GM23338 (cell line): ENCODE data around the gene ZNF358. TPM values are rescaled to one million over a fixed set of nuclear protein-coding genes. Genes with fewer than 3 reads are reported as not detected.

ENCODE experiments used
- ATAC-seq: fragments of 200-7000 bp; cut with Tn5 transposase; 3 replicates; pipeline ENCODE4 v1.9.1; 2020
- DNase-seq: peaks from one replicate; pipeline ENCODE4 v3.0.0-alpha.2; 2015; ENCODE audit warnings: low spot score
- H2AFZ ChIP-seq: fragments of 200-600 bp; sonication (generic); 2 replicates; pipeline ENCODE4 v1.8.0; 2016; ENCODE audit warnings: antibody characterized with exemption, mild to moderate bottlenecking, moderate library complexity
- H3F3A ChIP-seq: fragments of 200-600 bp; sonication (generic); replicated peaks from 2 replicates; pipeline ENCODE4 v1.8.0; 2017; ENCODE audit warnings: antibody characterized with exemption, mixed run types, low read depth
- H3K27ac ChIP-seq: fragments of 200-600 bp; sonication (generic); 2 replicates; pipeline ENCODE4 v1.6.1; 2016; ENCODE audit warnings: low read depth
- H3K27me3 ChIP-seq: fragments of 200-600 bp; sonication (generic); 2 replicates; pipeline ENCODE4 v1.8.0; 2016; ENCODE audit warnings: mild to moderate bottlenecking, mixed run types, moderate library complexity; ENCODE audit not compliant: insufficient read depth
- H3K36me3 ChIP-seq: fragments of 200-600 bp; sonication (generic); 2 replicates; pipeline ENCODE4 v1.8.0; 2016; ENCODE audit warnings: mild to moderate bottlenecking; ENCODE audit not compliant: insufficient read depth
- H3K4me1 ChIP-seq: fragments of 200-600 bp; sonication (generic); 2 replicates; pipeline ENCODE4 v1.8.0; 2016; ENCODE audit warnings: mild to moderate bottlenecking, moderate library complexity; ENCODE audit not compliant: insufficient read depth
- H3K4me2 ChIP-seq: fragments of 200-600 bp; sonication (generic); 2 replicates; pipeline ENCODE4 v1.7.1; 2017; ENCODE audit warnings: mixed run types
- H3K4me3 ChIP-seq: fragments of 200-600 bp; sonication (generic); 2 replicates; pipeline ENCODE4 v1.6.1; 2016; ENCODE audit warnings: mixed run types
- H3K79me2 ChIP-seq: fragments of 200-600 bp; sonication (generic); replicated peaks from 2 replicates; pipeline ENCODE4 v1.8.0; 2017; ENCODE audit warnings: mild to moderate bottlenecking; ENCODE audit not compliant: insufficient read depth
- H3K9me2 ChIP-seq: fragments of 200-600 bp; sonication (generic); 2 replicates; pipeline ENCODE4 v1.8.0; 2017; ENCODE audit not compliant: insufficient read depth
- H4K20me1 ChIP-seq: fragments of 200-600 bp; sonication (generic); replicated peaks from 2 replicates; pipeline ENCODE4 v1.8.0; 2017; ENCODE audit warnings: mild to moderate bottlenecking; ENCODE audit not compliant: insufficient read depth
- H3K27ac Mint-ChIP-seq: 2 replicates; pipeline ENCODE4 v1.8.0; 2020; ENCODE audit warnings: inconsistent platforms, mild to moderate bottlenecking, moderate library complexity, mixed read lengths
- H3K27me3 Mint-ChIP-seq: 3 replicates; pipeline ENCODE4 v1.8.0; 2022; ENCODE audit warnings: low read depth, mild to moderate bottlenecking, moderate library complexity, mixed read lengths, inconsistent platforms; ENCODE audit not compliant: insufficient read depth, poor library complexity
- H3K36me3 Mint-ChIP-seq: 3 replicates; pipeline ENCODE4 v1.8.0; 2021; ENCODE audit warnings: low read depth, mild to moderate bottlenecking, inconsistent platforms, moderate library complexity, mixed read lengths
- H3K4me1 Mint-ChIP-seq: 3 replicates; pipeline ENCODE4 v1.8.0; 2020; ENCODE audit warnings: mild to moderate bottlenecking, inconsistent platforms, mixed read lengths
- H3K4me3 Mint-ChIP-seq: 3 replicates; pipeline ENCODE4 v1.8.0; 2021; ENCODE audit warnings: moderate library complexity, mild to moderate bottlenecking, inconsistent platforms, mixed read lengths
- H3K9me3 Mint-ChIP-seq: 3 replicates; pipeline ENCODE4 v1.8.0; 2020; ENCODE audit warnings: moderate library complexity, mild to moderate bottlenecking, inconsistent platforms, mixed read lengths
- CREB1 ChIP-seq: fragments of 250-450 bp; sonication (Bioruptor Pico); IDR thresholded peaks from 2 replicates; pipeline ENCODE4 v1.5.0; 2020; ENCODE audit warnings: low read depth, mild to moderate bottlenecking, moderate library complexity
- EZH2 ChIP-seq: fragments of 200-600 bp; sonication (generic); IDR thresholded peaks from one replicate; pipeline ENCODE4 v1.8.0; 2017; ENCODE audit warnings: antibody characterized with exemption, mild to moderate bottlenecking, low read depth; ENCODE audit not compliant: unreplicated experiment
- EZH2phosphoT487 ChIP-seq: fragments of 200-600 bp; sonication (generic); IDR thresholded peaks from one replicate; pipeline ENCODE4 v1.8.1; 2018; ENCODE audit warnings: antibody characterized with exemption; ENCODE audit not compliant: unreplicated experiment
- JUNB ChIP-seq: IDR thresholded peaks from one replicate; pipeline ENCODE4 v1.6.1; 2016; ENCODE audit warnings: antibody characterized with exemption; ENCODE audit not compliant: unreplicated experiment
- POLR2AphosphoS5 ChIP-seq: IDR thresholded peaks from 2 replicates; pipeline ENCODE4 v1.6.1; 2016; ENCODE audit warnings: antibody characterized with exemption, low read depth
- STAT1 ChIP-seq: IDR thresholded peaks from one replicate; pipeline ENCODE4 v1.6.1; 2016; ENCODE audit warnings: antibody characterized with exemption; ENCODE audit not compliant: unreplicated experiment
- ZNF114 ChIP-seq: fragments of 250-450 bp; sonication (Bioruptor Pico); IDR thresholded peaks from 2 replicates; pipeline ENCODE4 v1.5.0; 2020; ENCODE audit warnings: mild to moderate bottlenecking, moderate library complexity
- ZNF331 ChIP-seq: fragments of 250-450 bp; sonication (Bioruptor Pico); IDR thresholded peaks from 2 replicates; pipeline ENCODE4 v1.5.0; 2020; ENCODE audit warnings: low read depth, mild to moderate bottlenecking, moderate library complexity
- ZNF462 ChIP-seq: fragments of 250-450 bp; sonication (Bioruptor Pico); IDR thresholded peaks from 2 replicates; pipeline ENCODE4 v1.5.0; 2020; ENCODE audit warnings: mild to moderate bottlenecking, moderate library complexity
- polyA plus RNA-seq: library from polyadenylated mRNA; unstranded; fragments of >200 nt; fragmentation: Nextera tagmentation; extraction: Ambion mirVana; gene quantifications from 2 replicates; pipeline ENCODE4 v1.2.1, GENCODE V29; 2016
- total RNA-seq: library from RNA; depleted of rRNA; stranded (reverse); fragments of >200 nt; shearing (Covaris generic); gene quantifications from 2 replicates; pipeline ENCODE4 v1.2.3, GENCODE V29; 2014
- TF ChIP-seq, protein P1 (sequence below): IDR thresholded peaks from 2 replicates; pipeline ENCODE4 v1.6.1; 2016; ENCODE audit warnings: antibody characterized with exemption
- TF ChIP-seq, protein P2 (sequence below): IDR thresholded peaks from one replicate; pipeline ENCODE4 v1.6.1; 2018; ENCODE audit warnings: antibody characterized with exemption; ENCODE audit not compliant: unreplicated experiment

Gene ZNF358
- total and polyA plus RNA-seq, 2 experiments from 2014 or later: 23.8 to 52.9 TPM

- Histone ChIP-seq H3K4me3 (no peak overlapping the region), H3K4me2 (no peak overlapping the region), H2AFZ (no peak overlapping the region), H4K20me1 (no peaks in the 10 kb centered on the region), H3F3A (no peaks in the 10 kb centered on the region), H3K79me2 (no peaks in the 10 kb centered on the region), H3K27ac (no peak overlapping the region), H3K36me3 (no peaks in the 10 kb centered on the region; the same call in 1 of the 2 replicates), H3K9me2 (no peaks in the 10 kb centered on the region), H3K4me1 (peaks cover 6% of the 10 kb centered on the region; the same call in 1 of the 2 replicates), H3K27me3 (no peaks in the 10 kb centered on the region)
- no peak overlapping the region for H3K27ac Mint-ChIP-seq
- peaks cover 5% of the 10 kb centered on the region for H3K27me3 Mint-ChIP-seq
- DNase-seq (no peak), ATAC-seq (no peak)
- H3K4me1 Mint-ChIP-seq: peaks cover 7% of the 10 kb centered on the region
- TF ChIP-seq EZH2phosphoT487 (no peak), ZNF114 (CRISPR knock-in tag) (no peak), STAT1 (no peak), ZNF331 (CRISPR knock-in tag) (no peak)
- peaks cover 3% of the 10 kb centered on the region; the same call in 1 of the 3 replicates for H3K36me3 Mint-ChIP-seq
- no peak overlapping the region for H3K4me3 Mint-ChIP-seq
- H3K9me3 Mint-ChIP-seq: no peaks in the 10 kb centered on the region
These were observed 40.2 kb upstream of the ZNF358 start for GRCh38 chr19:7475665-7476064.

GRCh38 chr19:7476241-7476640 is 39.7 kb upstream of the ZNF358 start:
- no peak overlapping the region for H3K27ac Mint-ChIP-seq

More at GRCh38 chr19:7476241-7476640, 39.7 kb upstream of the ZNF358 start:
- Histone ChIP-seq H3K27me3 (no peaks in the 10 kb centered on the region), H3K36me3 (no peaks in the 10 kb centered on the region), H3K4me3 (no peak overlapping the region), H3K27ac (no peak overlapping the region), H3K9me2 (no peaks in the 10 kb centered on the region), H3K79me2 (no peaks in the 10 kb centered on the region), H3K4me2 (no peak overlapping the region), H2AFZ (no peak overlapping the region), H4K20me1 (no peaks in the 10 kb centered on the region), H3F3A (no peaks in the 10 kb centered on the region), H3K4me1 (peaks cover 6% of the 10 kb centered on the region; the same call in 1 of the 2 replicates)
- no peak for ATAC-seq
- peaks cover 10% of the 10 kb centered on the region for H3K4me1 Mint-ChIP-seq
- no peak for DNase-seq
- H3K36me3 Mint-ChIP-seq: peaks cover 3% of the 10 kb centered on the region; the same call in 2 of the 3 replicates
- TF ChIP-seq EZH2 (no peak), POLR2AphosphoS5 (no peak), JUNB (no peak), ZNF462 (CRISPR knock-in tag) (no peak), CREB1 (CRISPR knock-in tag) (no peak), ZNF114 (CRISPR knock-in tag) (no peak)
- TF ChIP-seq, protein P1, sequence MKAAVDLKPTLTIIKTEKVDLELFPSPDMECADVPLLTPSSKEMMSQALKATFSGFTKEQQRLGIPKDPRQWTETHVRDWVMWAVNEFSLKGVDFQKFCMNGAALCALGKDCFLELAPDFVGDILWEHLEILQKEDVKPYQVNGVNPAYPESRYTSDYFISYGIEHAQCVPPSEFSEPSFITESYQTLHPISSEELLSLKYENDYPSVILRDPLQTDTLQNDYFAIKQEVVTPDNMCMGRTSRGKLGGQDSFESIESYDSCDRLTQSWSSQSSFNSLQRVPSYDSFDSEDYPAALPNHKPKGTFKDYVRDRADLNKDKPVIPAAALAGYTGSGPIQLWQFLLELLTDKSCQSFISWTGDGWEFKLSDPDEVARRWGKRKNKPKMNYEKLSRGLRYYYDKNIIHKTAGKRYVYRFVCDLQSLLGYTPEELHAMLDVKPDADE: no peak
- TF ChIP-seq, protein P2, sequence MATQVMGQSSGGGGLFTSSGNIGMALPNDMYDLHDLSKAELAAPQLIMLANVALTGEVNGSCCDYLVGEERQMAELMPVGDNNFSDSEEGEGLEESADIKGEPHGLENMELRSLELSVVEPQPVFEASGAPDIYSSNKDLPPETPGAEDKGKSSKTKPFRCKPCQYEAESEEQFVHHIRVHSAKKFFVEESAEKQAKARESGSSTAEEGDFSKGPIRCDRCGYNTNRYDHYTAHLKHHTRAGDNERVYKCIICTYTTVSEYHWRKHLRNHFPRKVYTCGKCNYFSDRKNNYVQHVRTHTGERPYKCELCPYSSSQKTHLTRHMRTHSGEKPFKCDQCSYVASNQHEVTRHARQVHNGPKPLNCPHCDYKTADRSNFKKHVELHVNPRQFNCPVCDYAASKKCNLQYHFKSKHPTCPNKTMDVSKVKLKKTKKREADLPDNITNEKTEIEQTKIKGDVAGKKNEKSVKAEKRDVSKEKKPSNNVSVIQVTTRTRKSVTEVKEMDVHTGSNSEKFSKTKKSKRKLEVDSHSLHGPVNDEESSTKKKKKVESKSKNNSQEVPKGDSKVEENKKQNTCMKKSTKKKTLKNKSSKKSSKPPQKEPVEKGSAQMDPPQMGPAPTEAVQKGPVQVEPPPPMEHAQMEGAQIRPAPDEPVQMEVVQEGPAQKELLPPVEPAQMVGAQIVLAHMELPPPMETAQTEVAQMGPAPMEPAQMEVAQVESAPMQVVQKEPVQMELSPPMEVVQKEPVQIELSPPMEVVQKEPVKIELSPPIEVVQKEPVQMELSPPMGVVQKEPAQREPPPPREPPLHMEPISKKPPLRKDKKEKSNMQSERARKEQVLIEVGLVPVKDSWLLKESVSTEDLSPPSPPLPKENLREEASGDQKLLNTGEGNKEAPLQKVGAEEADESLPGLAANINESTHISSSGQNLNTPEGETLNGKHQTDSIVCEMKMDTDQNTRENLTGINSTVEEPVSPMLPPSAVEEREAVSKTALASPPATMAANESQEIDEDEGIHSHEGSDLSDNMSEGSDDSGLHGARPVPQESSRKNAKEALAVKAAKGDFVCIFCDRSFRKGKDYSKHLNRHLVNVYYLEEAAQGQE: no peak
- peaks cover 7% of the 10 kb centered on the region for H3K27me3 Mint-ChIP-seq
- no peaks in the 10 kb centered on the region for H3K9me3 Mint-ChIP-seq
- H3K4me3 Mint-ChIP-seq: no peak overlapping the region
